H9 (cell line): ENCODE data around the gene PRICKLE1. TPM values are rescaled to one million over a fixed set of nuclear protein-coding genes. Genes with fewer than 3 reads are reported as not detected.

Source experiments
- DNase-seq: peaks from one replicate; pipeline ENCODE4 v3.0.0-alpha.2; 2017
- H2AFZ ChIP-seq: one replicate; pipeline ENCODE4 v1.6.1; 2013; ENCODE audit warnings: mild to moderate bottlenecking, low read length, control low read depth, moderate library complexity
- H2AK5ac ChIP-seq: 2 replicates; pipeline ENCODE4 v1.6.1; 2013; ENCODE audit warnings: low read length, control low read depth, mixed read lengths; ENCODE audit not compliant: insufficient read length
- H2BK120ac ChIP-seq: one replicate; pipeline ENCODE4 v1.6.1; 2013; ENCODE audit warnings: low read depth, mild to moderate bottlenecking, low read length, control low read depth, inconsistent platforms; ENCODE audit not compliant: poor library complexity, severe bottlenecking
- H2BK12ac ChIP-seq: 2 replicates; pipeline ENCODE4 v1.6.1; 2013; ENCODE audit warnings: low read length, control low read depth, mixed read lengths, low read depth; ENCODE audit not compliant: insufficient read length
- H2BK15ac ChIP-seq: 2 replicates; pipeline ENCODE4 v1.6.1; 2013; ENCODE audit warnings: low read depth, low read length, control low read depth
- H2BK20ac ChIP-seq: one replicate; pipeline ENCODE4 v1.6.1; 2013; ENCODE audit warnings: low read depth, mild to moderate bottlenecking, low read length, control low read depth, inconsistent platforms; ENCODE audit not compliant: poor library complexity, severe bottlenecking
- H2BK5ac ChIP-seq: 2 replicates; pipeline ENCODE4 v1.6.1; 2013; ENCODE audit warnings: low read length, control low read depth, mixed read lengths; ENCODE audit not compliant: insufficient read length
- H3K14ac ChIP-seq: 2 replicates; pipeline ENCODE4 v1.6.1; 2013; ENCODE audit warnings: low read length, control low read depth; ENCODE audit not compliant: insufficient read depth
- H3K18ac ChIP-seq: 2 replicates; pipeline ENCODE4 v1.6.1; 2013; ENCODE audit warnings: low read depth, mild to moderate bottlenecking, mixed read lengths, low read length, control low read depth; ENCODE audit not compliant: insufficient read length
- H3K23ac ChIP-seq: 2 replicates; pipeline ENCODE4 v1.6.1; 2013; ENCODE audit warnings: low read length, control low read depth, mixed read lengths, low read depth; ENCODE audit not compliant: insufficient read length
- H3K23me2 ChIP-seq: 2 replicates; pipeline ENCODE4 v1.6.1; 2013; ENCODE audit warnings: low read depth, mild to moderate bottlenecking, mixed read lengths, low read length, control low read depth; ENCODE audit not compliant: insufficient read length, poor library complexity, severe bottlenecking
- H3K27ac ChIP-seq: 2 replicates; pipeline ENCODE4 v1.5.1; 2013; ENCODE audit warnings: low read length, control low read depth, mixed read lengths, low read depth; ENCODE audit not compliant: insufficient read length
- H3K27me3 ChIP-seq: 2 replicates; pipeline ENCODE4 v1.6.1; 2013; ENCODE audit warnings: low read length, control low read depth, inconsistent platforms; ENCODE audit not compliant: insufficient read depth
- H3K4ac ChIP-seq: 2 replicates; pipeline ENCODE4 v1.6.1; 2013; ENCODE audit warnings: low read depth, mild to moderate bottlenecking, control low read depth, inconsistent platforms, low read length, moderate library complexity
- H3K4me1 ChIP-seq: 2 replicates; pipeline ENCODE4 v1.6.1; 2013; ENCODE audit warnings: low read length, control low read depth, inconsistent platforms; ENCODE audit not compliant: insufficient read depth
- H3K4me2 ChIP-seq: 2 replicates; pipeline ENCODE4 v1.6.1; 2013; ENCODE audit warnings: low read length, control low read depth, mixed read lengths; ENCODE audit not compliant: insufficient read length, insufficient read depth
- H3K56ac ChIP-seq: 2 replicates; pipeline ENCODE4 v1.6.1; 2013; ENCODE audit warnings: low read depth, mild to moderate bottlenecking, mixed read lengths, low read length, control low read depth; ENCODE audit not compliant: insufficient read length
- H3K79me1 ChIP-seq: 2 replicates; pipeline ENCODE4 v1.6.1; 2013; ENCODE audit warnings: low read depth, mild to moderate bottlenecking, moderate library complexity, low read length, control low read depth, inconsistent platforms; ENCODE audit not compliant: insufficient read depth, poor library complexity, severe bottlenecking
- H3K79me2 ChIP-seq: 2 replicates; pipeline ENCODE4 v1.6.1; 2013; ENCODE audit warnings: low read length, control low read depth, inconsistent platforms; ENCODE audit not compliant: insufficient read depth
- H3K9ac ChIP-seq: 2 replicates; pipeline ENCODE4 v1.6.1; 2013; ENCODE audit warnings: low read length, control low read depth, mixed read lengths; ENCODE audit not compliant: insufficient read length; ENCODE audit errors: extremely low read depth
- H3K9me3 ChIP-seq: one replicate; pipeline ENCODE4 v1.6.1; 2013; ENCODE audit warnings: low read depth, low read length, inconsistent platforms; ENCODE audit not compliant: control insufficient read depth
- H3T11ph ChIP-seq: one replicate; pipeline ENCODE4 v1.6.1; 2013; ENCODE audit warnings: mild to moderate bottlenecking, low read length, control low read depth, inconsistent platforms
- H4K20me1 ChIP-seq: one replicate; pipeline ENCODE4 v1.6.1; 2013; ENCODE audit not compliant: control insufficient read depth, insufficient read length, insufficient read depth
- H4K5ac ChIP-seq: 2 replicates; pipeline ENCODE4 v1.6.1; 2013; ENCODE audit warnings: low read depth, mild to moderate bottlenecking, mixed read lengths, low read length, control low read depth; ENCODE audit not compliant: insufficient read length
- H4K8ac ChIP-seq: replicated peaks from 2 replicates; pipeline ENCODE4 v1.6.1; 2013; ENCODE audit warnings: low read length, control low read depth, mixed read lengths, low read depth; ENCODE audit not compliant: insufficient read length
- H4K91ac ChIP-seq: 2 replicates; pipeline ENCODE4 v1.6.1; 2013; ENCODE audit warnings: low read depth, mild to moderate bottlenecking, moderate library complexity, mixed read lengths, low read length, control low read depth; ENCODE audit not compliant: insufficient read length
- H3K27ac Mint-ChIP-seq, 3 experiments: 2 replicates in 2 of 3; 3 replicates in 1 of 3; pipeline ENCODE4 v1.8.0; 2020 to 2021; ENCODE audit warnings: mixed read lengths in 3 of 3, mild to moderate bottlenecking in 1 of 3, moderate library complexity in 1 of 3
- H3K27me3 Mint-ChIP-seq: 2 replicates; pipeline ENCODE4 v1.8.0; 2021; ENCODE audit warnings: low read depth, mild to moderate bottlenecking, moderate library complexity, mixed read lengths
- H3K36me3 Mint-ChIP-seq, 3 experiments: 2 replicates in 2 of 3; 3 replicates in 1 of 3; pipeline ENCODE4 v1.8.0; 2020 to 2021; ENCODE audit warnings: low read depth in 3 of 3, mixed read lengths in 3 of 3; ENCODE audit not compliant: insufficient read depth in 1 of 3
- H3K4me1 Mint-ChIP-seq, 2 experiments: 2 replicates each; pipeline ENCODE4 v1.8.0; 2020; ENCODE audit warnings: mixed read lengths in 2 of 2
- H3K4me3 Mint-ChIP-seq, 2 experiments: 2 replicates in 1 of 2; 3 replicates in 1 of 2; pipeline ENCODE4 v1.8.0; 2020 to 2021; ENCODE audit warnings: mild to moderate bottlenecking in 2 of 2, mixed read lengths in 2 of 2, moderate library complexity in 1 of 2
- H3K9me3 Mint-ChIP-seq, 2 experiments: 2 replicates in 1 of 2; 3 replicates in 1 of 2; pipeline ENCODE4 v1.8.0; 2020; ENCODE audit warnings: mild to moderate bottlenecking in 2 of 2, mixed read lengths in 2 of 2, moderate library complexity in 1 of 2
- CTCF ChIP-seq: fragments of 200-600 bp; sonication (generic); conservative IDR thresholded peaks from 3 replicates; pipeline ENCODE4 v1.8.0; 2021; ENCODE audit warnings: antibody characterized with exemption, mild to moderate bottlenecking
- WGBS: extraction: QIAGEN DNeasy Blood & Tissue Kit; methylation state at CpG from one replicate; pipeline ENCODE4 v1.1.7; 2013; ENCODE audit warnings: missing lambda C conversion rate, low lambda C conversion rate, mixed read lengths; ENCODE audit not compliant: insufficient read length; ENCODE audit errors: extremely low coverage; 5-methylcytosine and 5-hydroxymethylcytosine counted together
- total RNA-seq: library from RNA; stranded (reverse); gene quantifications from 2 replicates; pipeline ENCODE4 v1.2.1, GENCODE V29; 2021

PRICKLE1 gene
- total RNA-seq, 1 experiment from 2014 or later, result 20.5 TPM

DNA sequence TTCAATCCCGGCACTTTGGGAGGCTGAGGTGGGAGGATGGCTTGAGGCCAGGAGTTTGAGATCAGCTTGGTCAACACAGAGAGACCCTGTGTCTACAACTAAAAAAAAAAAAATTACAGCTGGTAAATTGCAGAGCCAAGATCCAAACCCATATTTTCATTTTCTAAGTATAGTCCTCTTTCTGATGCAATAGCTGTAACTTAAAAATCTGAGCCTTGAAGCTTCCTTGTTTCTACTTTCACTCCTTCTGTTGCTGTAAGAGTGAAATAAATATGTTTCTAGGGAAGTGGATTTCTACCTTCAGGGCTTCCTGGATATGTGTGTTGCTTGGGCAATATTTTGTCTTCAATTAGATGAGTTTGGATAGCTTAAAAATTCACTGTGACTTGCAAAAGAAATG, 42.0 kb upstream of the PRICKLE1 start:
- no peak overlapping the region for H3K23ac ChIP-seq
- H2BK15ac ChIP-seq, result no peak overlapping the region
- H3T11ph ChIP-seq, result no peak overlapping the region
- H2BK120ac ChIP-seq, result no peak overlapping the region
- H3K9me3 Mint-ChIP-seq, result no peaks in the 10 kb centered on the region
- H3K9ac ChIP-seq, result no peak overlapping the region
- no peaks in the 10 kb centered on the region for H3K79me2 ChIP-seq
- H3K4ac ChIP-seq, result no peak overlapping the region
- H4K91ac ChIP-seq, result no peak overlapping the region
- no peaks in the 10 kb centered on the region; the same call in 1 of the 2 replicates for H3K27me3 ChIP-seq
- H4K8ac ChIP-seq, result no peak overlapping the region
- no peak overlapping the region for H3K14ac ChIP-seq
- H3K4me1 ChIP-seq, result no peaks in the 10 kb centered on the region
- H4K20me1 ChIP-seq, result no peaks in the 10 kb centered on the region
- H2AFZ ChIP-seq, result no peak overlapping the region
- no peak overlapping the region for H2BK5ac ChIP-seq
- H3K27ac Mint-ChIP-seq, result no peak overlapping the region; a peak in 1 of 7 replicates
- DNase-seq, result no peak
- no peak overlapping the region for H2BK12ac ChIP-seq
- H3K4me2 ChIP-seq, result no peak overlapping the region
- no peak overlapping the region for H2BK20ac ChIP-seq
- H3K4me3 Mint-ChIP-seq, result no peak overlapping the region
- H3K79me1 ChIP-seq, result no peaks in the 10 kb centered on the region
- H2AK5ac ChIP-seq, result no peak overlapping the region
- H3K36me3 Mint-ChIP-seq, result 0 out of 7 replicates have a peak, but pooled peaks cover 0 to 2% (median 0%) of the 10 kb centered on the region in 3 experiments
- H4K5ac ChIP-seq, result no peak overlapping the region
- H3K18ac ChIP-seq, result no peak overlapping the region
- no peaks in the 10 kb centered on the region for H3K23me2 ChIP-seq
- H3K27me3 Mint-ChIP-seq, result no peaks in the 10 kb centered on the region; the same call in 1 of the 2 replicates
- H3K56ac ChIP-seq, result no peak overlapping the region
- no peak overlapping the region for H3K27ac ChIP-seq
- no peaks in the 10 kb centered on the region for H3K9me3 ChIP-seq
- no CpG with 5 or more reads among the region's 1 CpG for WGBS
- H3K4me1 Mint-ChIP-seq, result peaks cover 8 to 13% of the 10 kb centered on the region in 2 experiments
- no peak for TF ChIP-seq CTCF
